A673 (cell line): ENCODE results near the gene TRIP13. TPM values are rescaled to one million over a fixed set of nuclear protein-coding genes. Genes with fewer than 3 reads are reported as not detected.

Source experiments
- BruUV-seq: library from RNA; stranded (reverse); fragments of 400-500 nt; replicated peaks from 2 replicates; lab custom pipeline; 2021; lab: Mats Ljungman, UMichigan
- CTCF ChIA-PET: fragments of 300-600 bp; sonication (Branson Sonifier 250); formaldehyde crosslinking; loops from one replicate; lab custom pipeline; 2022; ENCODE audit warnings: antibody characterized with exemption; lab: Charles Lee
- POLR2A ChIA-PET: fragments of 300-600 bp; sonication (Branson Sonifier 250); formaldehyde crosslinking; loops from one replicate; lab custom pipeline; 2022; ENCODE audit warnings: antibody characterized with exemption; ENCODE audit not compliant: low non-redundant PET; lab: Charles Lee
- DNase-seq: peaks from one replicate; pipeline ENCODE4 v3.0.0-alpha.2; 2015; ENCODE audit warnings: low spot score
- H3K27ac ChIP-seq: fragments of 200-600 bp; sonication (generic); 2 replicates; pipeline ENCODE4 v1.5.1; 2016; ENCODE audit warnings: mixed run types, low read depth, mild to moderate bottlenecking, mixed read lengths, antibody characterized with exemption, low read length; ENCODE audit not compliant: poor library complexity, severe bottlenecking
- H3K27me3 ChIP-seq: fragments of 200-600 bp; sonication (generic); replicated peaks from 2 replicates; pipeline ENCODE4 v1.6.1; 2017; ENCODE audit warnings: mixed run types, low read depth, mild to moderate bottlenecking, mixed read lengths, antibody characterized with exemption, low read length; ENCODE audit not compliant: insufficient read depth, poor library complexity
- H3K36me3 ChIP-seq: fragments of 200-600 bp; sonication (generic); 2 replicates; pipeline ENCODE4 v1.6.1; 2016; ENCODE audit warnings: mixed run types, mild to moderate bottlenecking, mixed read lengths, antibody characterized with exemption, low read length; ENCODE audit not compliant: insufficient read depth, poor library complexity, severe bottlenecking
- H3K4me1 ChIP-seq: fragments of 200-600 bp; sonication (generic); 2 replicates; pipeline ENCODE4 v1.6.1; 2017; ENCODE audit warnings: mixed run types, mild to moderate bottlenecking, mixed read lengths, antibody characterized with exemption, low read length; ENCODE audit not compliant: insufficient read depth, poor library complexity, severe bottlenecking
- H3K4me3 ChIP-seq: fragments of 200-600 bp; sonication (generic); 2 replicates; pipeline ENCODE4 v1.5.1; 2016; ENCODE audit warnings: low read depth, mixed run types, mild to moderate bottlenecking, mixed read lengths, low read length; ENCODE audit not compliant: poor library complexity, severe bottlenecking
- H3K9me3 ChIP-seq: fragments of 200-600 bp; sonication (generic); 2 replicates; pipeline ENCODE4 v1.6.1; 2016; ENCODE audit warnings: mixed run types, low read depth, mild to moderate bottlenecking, mixed read lengths, antibody characterized with exemption, low read length; ENCODE audit not compliant: poor library complexity, severe bottlenecking
- CTCF ChIP-seq: fragments of 300-800, 200-600 bp; sonication (generic); conservative IDR thresholded peaks from 2 replicates; pipeline ENCODE4 v1.5.1; 2017; ENCODE audit warnings: low read depth, mild to moderate bottlenecking, antibody characterized with exemption, low read length, moderate library complexity, mixed read lengths
- EZH2 ChIP-seq: fragments of 200-600 bp; sonication (generic); IDR thresholded peaks from 2 replicates; pipeline ENCODE4 v1.6.1; 2017; ENCODE audit warnings: borderline replicate concordance, low read depth, mild to moderate bottlenecking, mixed read lengths, antibody characterized with exemption, low read length; ENCODE audit not compliant: poor library complexity, severe bottlenecking
- intact Hi-C: fragments of 100-400 bp; cut with micrococcal nuclease; formaldehyde crosslinking; loops from one replicate; pipeline ENCODE4 v1.10.0; 2022; ENCODE audit not compliant: unreplicated experiment
- total RNA-seq: library from RNA; stranded (reverse); gene quantifications from 2 replicates; pipeline ENCODE4 v1.2.3, GENCODE V29; 2021

Gene TRIP13
- total RNA-seq, 1 experiment from 2014 or later, result 69.1 TPM

GRCh38 chr5:854217-854616 is 38.5 kb upstream of the TRIP13 start:
- ChIA-PET POLR2A (no interaction called here), CTCF (no interaction called here)
- Histone ChIP-seq H3K27ac (no peak overlapping the region), H3K36me3 (no peaks in the 10 kb centered on the region), H3K4me3 (no peak overlapping the region), H3K4me1 (no peaks in the 10 kb centered on the region), H3K9me3 (no peaks in the 10 kb centered on the region), H3K27me3 (no peaks in the 10 kb centered on the region)
- BruUV-seq, result no TSS peak
- intact Hi-C loops, result no loop called here
- no peak for TF ChIP-seq EZH2
- no peak for TF ChIP-seq CTCF
- DNase-seq, result no peak

- intact Hi-C loops, result no loop called here
- TF ChIP-seq CTCF, result no peak
- TF ChIP-seq EZH2, result no peak
- Histone ChIP-seq H3K36me3 (no peaks in the 10 kb centered on the region), H3K4me3 (no peak overlapping the region), H3K27ac (no peak overlapping the region), H3K27me3 (no peaks in the 10 kb centered on the region), H3K9me3 (no peaks in the 10 kb centered on the region), H3K4me1 (no peaks in the 10 kb centered on the region)
- CTCF ChIA-PET, result no interaction called here
- POLR2A ChIA-PET, result no interaction called here
- no TSS peak for BruUV-seq
- no peak for DNase-seq
These were observed 37.5 kb upstream of the TRIP13 start for GRCh38 chr5:854966-855743.

- H3K36me3 ChIP-seq, result no peaks in the 10 kb centered on the region
- CTCF ChIA-PET, result no interaction called here
- POLR2A ChIA-PET, result no interaction called here
- H3K27ac ChIP-seq, result no peak overlapping the region
- no TSS peak for BruUV-seq
- no peaks in the 10 kb centered on the region for H3K9me3 ChIP-seq
- no peak for TF ChIP-seq EZH2
- no peak for TF ChIP-seq CTCF
- no peak overlapping the region for H3K4me3 ChIP-seq
- H3K27me3 ChIP-seq, result no peaks in the 10 kb centered on the region
- intact Hi-C loops, result no loop called here
- no peaks in the 10 kb centered on the region for H3K4me1 ChIP-seq
- no peak for DNase-seq
These were observed 36.7 kb upstream of the TRIP13 start for GRCh38 chr5:855771-856530.
